Measurements from ENCODE around the gene CD2BP2. TPM values are rescaled to one million over a fixed set of nuclear protein-coding genes. Genes with fewer than 3 reads are reported as not detected.

CD2BP2 gene
- total RNA-seq, 1 experiment from 2014 or later: 72.5 TPM

DNA sequence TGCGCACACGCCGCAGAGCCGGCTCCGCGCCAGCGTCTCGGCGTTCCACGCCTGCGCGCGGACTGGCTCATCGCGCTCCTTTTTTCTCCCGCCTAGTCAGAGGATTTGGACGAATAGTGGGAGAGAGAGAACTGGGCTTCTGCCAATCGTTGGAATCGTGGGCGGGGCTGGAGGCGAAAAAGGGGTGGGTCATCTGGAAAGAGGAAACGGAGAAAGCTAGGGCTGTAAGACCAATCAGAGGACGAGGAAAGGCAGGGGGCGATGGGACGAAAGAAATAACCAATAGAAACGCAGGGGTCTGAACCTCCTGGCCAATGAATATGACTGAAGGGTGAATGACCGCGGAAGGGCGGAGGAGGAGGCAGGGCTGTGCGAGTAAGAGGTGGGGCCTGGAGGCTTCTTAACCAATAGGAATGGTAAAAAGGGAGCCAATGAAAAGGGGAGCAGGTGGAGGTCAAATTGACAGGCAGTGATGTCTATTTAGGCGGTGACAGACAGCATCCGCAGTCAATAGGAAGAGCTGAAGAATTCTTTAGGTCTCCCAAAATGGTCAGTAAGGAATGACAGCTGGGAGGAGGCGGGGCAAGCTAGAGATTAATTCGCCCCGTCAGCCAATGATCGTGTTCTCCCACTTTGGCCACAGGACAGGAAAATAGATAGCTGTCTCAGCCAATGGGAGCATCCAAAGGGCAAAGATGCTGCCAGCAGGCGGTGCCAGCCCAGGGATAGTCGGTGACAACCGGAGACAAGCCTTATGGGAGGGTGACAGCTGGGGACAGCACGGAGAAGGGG lies 15.5 kb upstream of the CD2BP2 start, which contains the start of gene TBC1D10B:
TSS of gene TBC1D10B (minus strand) at position 39 of the 792 bp plus-strand sequence. CDS start 311 bp downstream, outside the sequence.
- Histone ChIP-seq H3K4me1 (ENCODE audit: insufficient read depth, low read length, poor library complexity, severe bottlenecking) (peaks cover 8% of the 10 kb centered on the region), H3K36me3 (ENCODE audit: insufficient read depth, low read length, poor library complexity, severe bottlenecking) (peaks cover 11% of the 10 kb centered on the region), H3K4me3 (ENCODE audit: low read depth, low read length, poor library complexity, severe bottlenecking) (peak within 1 kb of the TSS; percentile 94), H3K27ac (ENCODE audit: low read depth, low read length, poor library complexity, severe bottlenecking) (peak within 1 kb of the TSS; percentile 84), H3K9me3 (ENCODE audit: low read depth, low read length, poor library complexity, severe bottlenecking) (no peaks in the 10 kb centered on the region), H3K27me3 (replicated peaks; ENCODE audit: insufficient read depth, low read depth, low read length, poor library complexity) (no peaks in the 10 kb centered on the region)
- BruUV-seq (replicated peaks): no TSS peak
- peak; percentile 100 for DNase-seq (ENCODE audit: low spot score)
- CTCF ChIA-PET: interaction anchor here (1.2 kb wide), 2 partner anchors 39 to 59 kb away, joined by 5 read pairs; partner anchors contain the start of gene DCTPP1
- POLR2A ChIA-PET (ENCODE audit: low non-redundant PET): interaction anchor here (0.9 kb wide), 1 partner anchor 36 kb away, joined by 4 read pairs; no protein-coding TSS in a partner anchor
- no peak for TF ChIP-seq EZH2 (IDR thresholded peaks at IDR 0.05; ENCODE audit: borderline replicate concordance, low read depth, low read length, poor library complexity, severe bottlenecking)
- TF ChIP-seq, protein P1, sequence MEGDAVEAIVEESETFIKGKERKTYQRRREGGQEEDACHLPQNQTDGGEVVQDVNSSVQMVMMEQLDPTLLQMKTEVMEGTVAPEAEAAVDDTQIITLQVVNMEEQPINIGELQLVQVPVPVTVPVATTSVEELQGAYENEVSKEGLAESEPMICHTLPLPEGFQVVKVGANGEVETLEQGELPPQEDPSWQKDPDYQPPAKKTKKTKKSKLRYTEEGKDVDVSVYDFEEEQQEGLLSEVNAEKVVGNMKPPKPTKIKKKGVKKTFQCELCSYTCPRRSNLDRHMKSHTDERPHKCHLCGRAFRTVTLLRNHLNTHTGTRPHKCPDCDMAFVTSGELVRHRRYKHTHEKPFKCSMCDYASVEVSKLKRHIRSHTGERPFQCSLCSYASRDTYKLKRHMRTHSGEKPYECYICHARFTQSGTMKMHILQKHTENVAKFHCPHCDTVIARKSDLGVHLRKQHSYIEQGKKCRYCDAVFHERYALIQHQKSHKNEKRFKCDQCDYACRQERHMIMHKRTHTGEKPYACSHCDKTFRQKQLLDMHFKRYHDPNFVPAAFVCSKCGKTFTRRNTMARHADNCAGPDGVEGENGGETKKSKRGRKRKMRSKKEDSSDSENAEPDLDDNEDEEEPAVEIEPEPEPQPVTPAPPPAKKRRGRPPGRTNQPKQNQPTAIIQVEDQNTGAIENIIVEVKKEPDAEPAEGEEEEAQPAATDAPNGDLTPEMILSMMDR (conservative IDR thresholded peaks at IDR 0.05; ENCODE audit: low read depth, low read length): no peak; the same call in 1 of the 2 replicates
- intact Hi-C loops (cut with micrococcal nuclease; ENCODE audit: unreplicated experiment): loop anchor here (5.0 kb wide), 1 partner anchor 37 kb away; the partner anchor contains the start of gene ZNF771

- ChIA-PET POLR2A (ENCODE audit: low non-redundant PET) (no interaction called here), CTCF (no interaction called here)
- Histone ChIP-seq H3K27ac (ENCODE audit: low read depth, low read length, poor library complexity, severe bottlenecking) (peak overlapping the region; percentile 83), H3K27me3 (replicated peaks; ENCODE audit: insufficient read depth, low read depth, low read length, poor library complexity) (no peaks in the 10 kb centered on the region), H3K36me3 (ENCODE audit: insufficient read depth, low read length, poor library complexity, severe bottlenecking) (peaks cover 18% of the 10 kb centered on the region), H3K4me1 (ENCODE audit: insufficient read depth, low read length, poor library complexity, severe bottlenecking) (peaks cover 8% of the 10 kb centered on the region), H3K4me3 (ENCODE audit: low read depth, low read length, poor library complexity, severe bottlenecking) (peak overlapping the region; percentile 94), H3K9me3 (ENCODE audit: low read depth, low read length, poor library complexity, severe bottlenecking) (no peaks in the 10 kb centered on the region)
- no peak for TF ChIP-seq EZH2 (IDR thresholded peaks at IDR 0.05; ENCODE audit: borderline replicate concordance, low read depth, low read length, poor library complexity, severe bottlenecking)
- TF ChIP-seq, protein P1 (conservative IDR thresholded peaks at IDR 0.05; ENCODE audit: low read depth, low read length): no peak
- no TSS peak for BruUV-seq (replicated peaks)
- no peak for DNase-seq (ENCODE audit: low spot score)
- intact Hi-C loops (cut with micrococcal nuclease; ENCODE audit: unreplicated experiment): loop anchor here (5.0 kb wide), 1 partner anchor 37 kb away; the partner anchor contains the start of gene ZNF771
These were observed 14.9 kb upstream of the CD2BP2 start for GRCh38 chr16:30369938-30370455.

DNA sequence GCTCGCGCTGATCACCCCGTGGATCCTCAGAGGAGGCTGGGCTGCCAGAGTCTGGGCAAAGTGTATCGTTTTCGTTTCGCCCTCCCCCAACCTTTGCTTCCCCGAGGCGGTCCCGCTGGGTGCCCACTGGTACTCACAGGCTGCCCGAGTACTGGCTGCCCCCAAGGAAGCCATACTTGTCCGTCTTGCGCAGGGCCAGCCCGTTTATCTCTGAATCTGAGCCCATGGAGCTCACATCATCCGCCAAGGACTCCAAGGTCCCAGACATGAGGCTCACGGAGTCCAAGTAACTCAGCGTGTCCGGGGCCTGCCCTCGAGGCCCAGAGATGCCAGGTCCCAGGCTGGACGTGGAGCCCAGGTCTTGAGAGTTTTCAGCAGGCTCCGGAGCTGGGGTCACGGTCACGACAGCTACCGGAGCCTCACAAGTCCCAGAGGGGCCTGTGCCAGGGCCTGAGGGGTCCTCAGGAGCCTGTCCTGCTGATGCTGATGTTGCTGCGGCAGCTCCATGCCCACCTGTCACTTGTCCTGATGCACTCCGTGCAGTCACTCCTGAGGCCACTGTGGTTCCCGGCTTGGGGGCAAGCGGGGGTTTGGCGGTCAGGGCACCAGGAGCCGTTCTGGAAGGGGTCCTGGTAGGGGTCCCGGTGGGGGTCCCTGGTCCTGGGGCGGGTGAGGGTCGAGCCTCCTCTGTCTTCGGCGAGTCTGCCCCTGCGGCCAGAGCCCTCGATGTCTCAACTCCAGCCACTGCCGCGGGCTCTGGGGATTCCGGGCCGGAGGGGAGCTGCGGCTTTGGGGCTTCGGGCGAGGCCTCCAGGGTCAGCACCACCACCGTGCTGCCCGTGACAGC lies 14.2 kb upstream of the CD2BP2 start:
- ChIA-PET POLR2A (ENCODE audit: low non-redundant PET) (no interaction called here), CTCF (no interaction called here)
- peaks cover 8% of the 10 kb centered on the region for H3K4me1 ChIP-seq (ENCODE audit: insufficient read depth, low read length, poor library complexity, severe bottlenecking)
- peak overlapping the region; percentile 94 for H3K4me3 ChIP-seq (ENCODE audit: low read depth, low read length, poor library complexity, severe bottlenecking)
- no peak for DNase-seq (ENCODE audit: low spot score)
- TF ChIP-seq EZH2 (IDR thresholded peaks at IDR 0.05; ENCODE audit: borderline replicate concordance, low read depth, low read length, poor library complexity, severe bottlenecking): no peak
- TF ChIP-seq, protein P1 (conservative IDR thresholded peaks at IDR 0.05; ENCODE audit: low read depth, low read length): no peak
- H3K9me3 ChIP-seq (ENCODE audit: low read depth, low read length, poor library complexity, severe bottlenecking): no peaks in the 10 kb centered on the region
- no TSS peak for BruUV-seq (replicated peaks)
- H3K27me3 ChIP-seq (replicated peaks; ENCODE audit: insufficient read depth, low read depth, low read length, poor library complexity): no peaks in the 10 kb centered on the region
- H3K27ac ChIP-seq (ENCODE audit: low read depth, low read length, poor library complexity, severe bottlenecking): peak overlapping the region; percentile 83
- intact Hi-C loops (cut with micrococcal nuclease; ENCODE audit: unreplicated experiment): no loop called here
- peaks cover 18% of the 10 kb centered on the region for H3K36me3 ChIP-seq (ENCODE audit: insufficient read depth, low read length, poor library complexity, severe bottlenecking)

Data from A673 (cell line).